Activated effector memory CD4-positive, alpha-beta T cell treated with Interleukin-2 at 50 U/mL for 16 hours (primary cell): ENCODE measurements around the gene YPEL3.

ENCODE experiments used
- DNase-seq: peaks from one replicate; pipeline ENCODE4 v3.0.0-alpha.2; 2020

Gene YPEL3

GRCh38 chr16:30088832-30089624 lies 7.0 kb downstream of the YPEL3 start:
- DNase-seq, result no peak

DNA sequence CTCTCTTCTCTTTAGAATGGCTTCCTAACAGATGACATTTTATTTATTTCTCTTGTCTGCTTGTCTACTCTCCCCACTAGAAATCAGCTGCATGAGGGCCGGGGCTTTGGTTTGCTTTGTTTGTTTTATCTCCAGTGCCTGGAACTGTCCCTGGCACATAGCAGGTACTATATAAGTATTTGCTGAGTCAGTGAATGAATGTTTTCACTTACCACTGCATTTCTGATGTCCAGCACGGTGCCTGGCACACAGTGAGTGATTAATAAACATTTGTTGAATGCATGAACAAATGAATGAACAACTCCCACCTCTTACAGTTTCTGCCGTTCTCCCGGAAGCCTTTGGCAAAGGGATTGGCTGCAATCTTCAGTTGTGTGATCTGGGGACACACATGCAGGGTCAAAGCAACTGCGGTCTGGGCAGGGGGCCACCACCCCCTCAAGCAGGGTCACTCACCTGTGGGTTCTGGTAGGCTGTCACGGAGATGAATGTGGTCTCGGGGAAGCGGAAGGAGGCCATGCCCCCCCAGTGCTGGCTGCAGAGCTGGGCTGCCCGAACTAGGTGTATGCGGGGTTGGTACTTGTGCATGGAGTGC lies 7.7 kb downstream of the YPEL3 start:
- no peak for DNase-seq

DNA sequence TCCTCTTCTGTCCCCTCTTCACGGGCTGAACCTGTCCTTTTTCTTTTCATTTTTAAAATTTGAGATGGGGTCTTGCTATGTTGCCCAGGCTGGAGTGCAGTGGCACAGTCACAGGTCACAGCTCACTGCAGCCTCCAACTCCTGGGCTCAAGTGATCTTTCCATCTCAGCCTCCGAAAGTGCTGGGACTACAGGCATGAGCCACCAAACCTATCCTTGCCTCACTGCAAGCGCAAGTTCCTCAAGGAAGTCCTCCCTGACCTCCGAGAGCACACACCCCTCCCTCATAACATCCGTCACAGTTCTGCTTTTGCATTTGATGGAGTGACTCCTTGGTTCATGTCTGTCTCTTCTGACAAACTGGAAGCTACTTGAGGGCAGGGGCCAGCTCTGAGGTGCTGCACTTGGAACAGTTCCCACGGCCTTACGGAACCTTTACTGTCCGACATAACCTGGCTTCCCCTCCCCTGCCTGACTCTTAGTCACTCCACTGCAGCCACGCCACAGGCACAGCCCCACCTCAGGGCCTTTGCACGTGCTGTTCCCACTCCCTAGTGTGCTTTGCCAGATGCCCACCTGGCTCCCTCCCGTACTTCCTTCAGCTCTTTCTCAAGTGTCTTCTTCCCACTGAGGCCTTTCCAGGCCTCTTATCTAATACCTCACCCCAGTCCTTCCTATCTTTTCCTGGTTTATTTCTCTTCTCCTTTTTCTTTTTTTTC lies 8.7 kb downstream of the YPEL3 start:
- no peak for DNase-seq

DNA sequence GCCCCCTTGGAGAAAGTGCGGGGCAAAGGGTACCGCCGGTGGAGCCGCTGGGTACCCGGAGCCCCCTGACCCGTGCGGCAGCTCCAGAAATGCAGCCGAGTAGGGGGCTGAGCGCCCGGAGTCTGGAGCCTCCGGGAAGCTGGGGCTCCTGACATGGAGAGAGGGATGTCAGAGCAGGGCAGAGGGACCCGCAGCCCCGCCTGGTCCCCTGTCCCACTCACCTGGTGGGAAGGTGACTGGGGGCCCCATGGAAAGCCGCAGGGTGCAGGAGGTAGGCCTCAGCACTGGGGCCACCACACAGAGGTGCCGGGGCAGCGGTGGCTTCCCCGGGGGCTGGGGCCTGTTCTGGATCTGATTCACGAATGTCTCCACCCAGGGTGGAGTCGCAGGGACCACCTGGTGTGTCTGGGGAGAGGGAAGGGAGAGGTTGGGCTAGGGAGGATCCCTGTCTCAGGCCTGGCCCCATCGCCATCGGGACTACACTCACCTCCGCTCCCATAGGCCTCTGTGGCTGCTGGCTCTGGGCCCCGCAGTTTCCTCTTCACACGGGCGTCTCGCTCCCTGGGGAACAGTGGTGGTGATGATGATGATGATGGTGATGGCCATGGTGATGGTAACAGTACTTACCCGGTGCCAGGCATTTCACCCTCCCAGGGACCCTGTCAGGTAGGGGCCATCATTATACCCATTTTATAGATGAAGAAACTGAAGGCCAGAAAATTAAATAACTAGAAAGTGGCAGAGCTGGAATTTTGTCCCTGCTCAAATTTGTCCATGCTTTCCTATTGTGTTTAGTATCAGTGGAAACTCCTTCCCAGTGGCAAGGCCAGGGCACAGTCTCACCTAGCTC lies 9.5 kb downstream of the YPEL3 start:
- DNase-seq, result no peak

DNA sequence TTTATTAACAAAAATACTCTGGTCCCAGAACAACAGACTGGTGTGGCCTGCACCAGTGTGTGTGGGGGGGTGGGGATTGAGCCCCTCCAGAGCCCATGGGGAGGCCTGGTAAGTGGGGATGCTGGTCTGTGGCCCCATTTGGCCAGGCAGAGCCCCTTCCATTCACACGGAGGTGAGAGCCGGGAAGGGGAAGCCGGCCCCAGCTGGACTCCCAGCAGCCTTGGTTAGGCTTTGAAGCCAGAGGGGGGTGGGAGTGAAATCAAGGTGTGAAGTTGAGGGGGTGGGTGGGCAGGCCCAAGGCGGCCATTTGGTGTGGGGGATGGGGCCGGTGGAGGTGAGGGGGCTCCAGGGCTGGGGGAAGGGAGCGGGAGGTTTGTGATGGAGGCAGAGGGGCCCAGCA lies 10.2 kb downstream of the YPEL3 start:
- no peak for DNase-seq

GRCh38 chr16:30085247-30085646 lies 10.8 kb downstream of the YPEL3 start:
- no peak for DNase-seq

DNA sequence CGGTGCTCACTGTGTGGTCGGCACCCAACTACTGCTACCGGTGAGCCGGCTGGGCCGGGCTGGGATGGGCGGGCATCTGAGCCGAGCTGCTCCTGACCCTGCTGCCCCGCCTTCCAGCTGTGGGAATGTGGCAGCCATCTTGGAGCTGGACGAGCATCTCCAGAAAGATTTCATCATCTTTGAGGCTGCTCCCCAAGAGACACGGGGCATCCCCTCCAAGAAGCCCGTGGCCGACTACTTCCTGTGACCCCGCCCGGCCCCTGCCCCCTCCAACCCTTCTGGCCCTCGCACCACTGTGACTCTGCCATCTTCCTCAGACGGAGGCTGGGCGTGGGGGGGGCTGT lies 11.2 kb downstream of the YPEL3 start:
- no peak for DNase-seq

DNA sequence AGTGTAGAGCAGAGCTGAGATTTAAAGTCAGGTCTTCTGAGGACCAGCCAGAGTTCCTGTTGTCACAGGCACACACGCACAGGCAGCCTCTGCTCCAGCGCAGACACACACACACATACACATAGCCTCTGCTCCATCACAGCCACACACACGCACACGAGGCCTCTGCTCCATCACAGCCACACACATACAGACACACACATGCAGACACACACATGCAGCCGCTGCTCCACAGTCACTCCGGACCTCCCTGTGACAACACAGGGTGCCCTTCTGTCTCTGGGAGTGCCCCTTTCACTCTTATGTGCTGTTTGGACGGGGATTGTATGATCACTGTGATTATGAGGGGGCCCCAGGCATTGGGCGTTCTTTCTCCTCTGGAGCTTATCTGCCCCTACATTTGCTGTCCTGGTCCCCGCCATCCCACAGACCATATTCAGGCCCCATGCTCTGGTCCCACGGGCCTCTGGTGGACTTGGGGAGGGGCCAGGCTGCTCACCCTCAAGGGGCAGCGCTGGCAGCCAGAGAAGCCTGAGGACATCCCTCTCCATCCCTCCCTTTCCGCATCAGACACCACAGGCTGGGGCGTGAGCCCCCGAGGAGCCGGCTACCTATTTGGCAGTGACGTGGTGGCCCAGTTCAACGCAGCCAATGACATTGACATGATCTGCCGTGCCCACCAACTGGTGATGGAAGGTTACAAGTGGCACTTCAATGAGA lies 11.8 kb downstream of the YPEL3 start:
- no peak for DNase-seq

DNA sequence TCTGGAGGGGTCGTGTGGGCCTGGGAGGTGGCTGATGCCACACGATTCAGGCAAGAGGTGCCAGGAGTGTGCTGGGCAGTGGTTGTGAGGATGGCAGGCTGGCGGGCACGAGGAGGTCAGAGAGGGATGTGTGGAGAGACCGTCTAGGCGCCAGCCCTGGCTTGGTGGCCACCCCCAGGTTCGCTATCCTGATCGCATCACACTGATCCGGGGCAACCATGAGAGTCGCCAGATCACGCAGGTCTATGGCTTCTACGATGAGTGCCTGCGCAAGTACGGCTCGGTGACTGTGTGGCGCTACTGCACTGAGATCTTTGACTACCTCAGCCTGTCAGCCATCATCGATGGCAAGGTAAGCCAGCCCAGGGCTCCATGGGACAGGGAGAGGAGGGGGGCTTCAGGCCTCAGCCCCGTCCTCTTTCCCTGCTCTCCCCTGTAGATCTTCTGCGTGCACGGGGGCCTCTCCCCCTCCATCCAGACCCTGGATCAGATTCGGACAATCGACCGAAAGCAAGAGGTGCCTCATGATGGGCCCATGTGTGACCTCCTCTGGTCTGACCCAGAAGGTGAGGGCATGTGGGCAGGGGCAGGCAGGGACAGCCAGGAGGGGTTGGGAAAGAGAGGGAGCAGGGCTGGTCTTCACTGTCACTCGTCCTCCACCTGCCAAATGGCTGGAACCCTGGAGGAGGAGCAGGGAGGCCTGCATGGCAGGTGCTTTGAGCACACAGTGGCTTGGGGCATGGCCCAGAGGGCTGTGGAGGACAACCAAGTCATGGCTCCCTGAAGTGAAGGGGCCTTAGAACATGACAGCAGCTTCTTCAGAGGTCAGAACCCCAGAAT lies 12.6 kb downstream of the YPEL3 start:
- DNase-seq, result no peak

GRCh38 chr16:30082545-30083090 lies 13.4 kb downstream of the YPEL3 start:
- DNase-seq, result no peak

- no peak for DNase-seq
Observed at GRCh38 chr16:30079480-30079879, 16.5 kb downstream of the YPEL3 start.

GRCh38 chr16:30078744-30079143 lies 17.3 kb downstream of the YPEL3 start:
- no peak for DNase-seq

DNA sequence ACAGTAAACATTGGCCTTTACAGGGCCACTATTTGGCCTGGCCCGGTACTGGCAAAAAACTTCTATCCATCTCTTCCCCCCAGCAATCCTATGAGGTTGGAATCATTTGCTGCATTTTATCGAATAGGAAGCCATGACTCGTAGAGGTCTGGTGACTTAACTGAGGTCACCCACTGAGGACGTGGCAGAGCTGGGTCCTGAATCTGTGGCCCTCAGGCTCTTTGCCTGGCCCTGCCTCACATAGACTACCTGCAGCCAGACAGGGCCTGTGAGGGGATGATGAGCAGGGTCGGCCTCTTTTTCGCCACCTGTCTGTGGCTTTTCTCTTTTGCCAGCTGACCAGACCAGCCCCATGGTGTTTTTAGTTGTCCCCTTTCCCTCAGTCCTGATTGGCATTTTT lies 18.4 kb downstream of the YPEL3 start:
- no peak for DNase-seq

GRCh38 chr16:30076276-30076791 lies 19.7 kb downstream of the YPEL3 start:
- peak; percentile 7 for DNase-seq

DNA sequence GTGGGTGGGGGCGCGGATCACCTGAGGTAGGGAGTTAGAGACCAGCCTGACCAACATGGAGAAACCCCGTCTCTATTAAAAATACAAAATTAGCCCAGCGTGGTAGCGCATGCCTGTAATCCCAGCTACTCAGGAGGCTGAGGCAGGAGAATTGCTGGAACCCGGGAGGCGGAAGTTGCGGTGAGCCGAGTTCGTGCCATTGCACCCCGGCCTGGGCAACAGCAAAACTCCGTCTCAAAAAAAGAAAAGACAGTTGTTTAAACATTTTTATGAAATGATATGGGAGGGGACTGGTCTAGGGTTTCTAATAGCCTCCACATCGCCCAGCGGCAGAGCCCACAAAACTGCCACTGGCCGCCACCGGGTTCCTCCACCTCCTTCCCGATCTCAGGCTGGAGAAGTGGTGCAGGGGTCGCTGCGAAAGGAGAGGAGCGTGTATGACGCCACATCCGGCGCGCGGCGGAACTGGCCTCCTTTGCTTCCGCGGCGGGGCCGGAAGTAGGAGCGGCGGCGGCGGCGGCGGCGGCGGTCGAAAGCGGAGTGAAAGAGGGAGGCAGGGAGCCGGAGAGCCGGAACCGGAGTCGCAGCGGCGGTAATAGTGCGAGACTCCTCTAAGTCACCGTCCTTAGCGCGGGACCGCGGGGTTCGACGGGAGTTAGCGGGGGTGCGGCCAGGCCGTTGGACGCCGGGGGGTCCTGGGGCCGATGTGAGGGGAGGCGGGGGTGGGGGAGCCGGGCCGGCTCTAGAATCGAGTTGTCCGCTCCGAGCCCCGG lies 20.3 kb downstream of the YPEL3 start, which contains the start of gene PPP4C:
Gene PPP4C, plus strand, starts transcription at position 492 of the 773 bp plus-strand sequence. CDS start 384 bp downstream, outside the sequence.
- DNase-seq, result peak; percentile 81

- DNase-seq, result no peak
Observed at GRCh38 chr16:30070490-30070889, 25.5 kb downstream of the YPEL3 start.

DNA sequence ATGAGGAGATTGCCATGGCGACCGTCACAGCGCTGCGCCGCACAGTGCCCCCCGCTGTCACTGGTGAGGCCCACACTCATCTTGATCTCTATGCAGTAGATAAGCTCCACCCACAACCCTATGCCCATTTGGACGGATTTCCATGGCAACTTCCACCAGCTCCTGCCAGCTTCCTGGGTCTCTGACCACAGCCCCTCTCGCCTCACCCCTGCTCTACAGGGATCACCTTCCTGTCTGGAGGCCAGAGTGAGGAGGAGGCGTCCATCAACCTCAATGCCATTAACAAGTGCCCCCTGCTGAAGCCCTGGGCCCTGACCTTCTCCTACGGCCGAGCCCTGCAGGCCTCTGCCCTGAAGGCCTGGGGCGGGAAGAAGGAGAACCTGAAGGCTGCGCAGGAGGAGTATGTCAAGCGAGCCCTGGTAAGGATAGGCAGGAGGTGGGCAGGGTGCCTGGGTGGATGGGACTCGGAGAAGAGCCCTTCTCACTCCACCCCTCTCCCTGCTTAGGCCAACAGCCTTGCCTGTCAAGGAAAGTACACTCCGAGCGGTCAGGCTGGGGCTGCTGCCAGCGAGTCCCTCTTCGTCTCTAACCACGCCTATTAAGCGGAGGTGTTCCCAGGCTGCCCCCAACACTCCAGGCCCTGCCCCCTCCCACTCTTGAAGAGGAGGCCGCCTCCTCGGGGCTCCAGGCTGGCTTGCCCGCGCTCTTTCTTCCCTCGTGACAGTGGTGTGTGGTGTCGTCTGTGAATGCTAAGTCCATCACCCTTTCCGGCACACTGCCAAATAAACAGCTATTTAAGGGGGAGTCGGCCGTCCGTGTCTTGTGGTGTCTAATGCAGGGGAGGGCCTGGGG lies 26.2 kb downstream of the YPEL3 start:
- DNase-seq, result no peak

DNA sequence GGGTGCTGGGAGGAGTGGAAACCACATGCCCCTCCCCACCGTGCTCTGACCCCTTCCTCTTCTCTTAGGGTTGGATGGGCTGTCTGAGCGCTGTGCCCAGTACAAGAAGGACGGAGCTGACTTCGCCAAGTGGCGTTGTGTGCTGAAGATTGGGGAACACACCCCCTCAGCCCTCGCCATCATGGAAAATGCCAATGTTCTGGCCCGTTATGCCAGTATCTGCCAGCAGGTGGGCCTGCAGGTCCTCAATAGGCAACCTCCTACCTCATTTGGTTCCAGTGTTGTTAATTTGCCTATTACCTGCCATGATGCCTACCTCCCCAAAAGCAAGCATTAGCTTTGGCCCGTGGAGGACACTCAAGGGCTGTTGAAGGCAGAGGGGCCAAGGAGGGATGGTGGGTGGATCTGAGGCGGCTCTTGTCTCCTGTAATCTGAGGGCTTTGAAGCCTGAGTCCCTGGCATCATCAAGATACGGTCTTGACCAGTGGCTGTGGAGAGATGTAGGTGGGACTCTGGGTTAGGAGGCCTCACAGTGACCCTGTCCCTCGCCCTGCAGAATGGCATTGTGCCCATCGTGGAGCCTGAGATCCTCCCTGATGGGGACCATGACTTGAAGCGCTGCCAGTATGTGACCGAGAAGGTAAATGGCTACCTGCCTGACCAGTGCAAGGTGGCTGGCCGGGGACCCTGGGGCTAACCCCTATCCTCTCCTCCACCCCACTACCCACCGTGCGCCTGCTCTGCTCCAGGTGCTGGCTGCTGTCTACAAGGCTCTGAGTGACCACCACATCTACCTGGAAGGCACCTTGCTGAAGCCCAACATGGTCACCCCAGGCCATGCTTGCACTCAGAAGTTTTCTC lies 27.0 kb downstream of the YPEL3 start:
- DNase-seq, result peak; percentile 30
